Cardiac muscle cell (in vitro differentiated cells and primary cell): Measurements from ENCODE around the gene PACSIN2. TPM values are rescaled to one million over a fixed set of nuclear protein-coding genes. Genes with fewer than 3 reads are reported as not detected.
"Not testable (repeated sequence)": the region's sequence is repeated elsewhere in the genome, so short reads cannot be mapped to it uniquely, and the experiment has no call there.

Experiments used
- DNase-seq, 2 donors: peaks; one replicate each; pipeline versions ENCODE4 v3.0.0 to v3.0.0-alpha.2; 2010 to 2017; ENCODE audit warnings: low read depth in 1 of 2, low spot score in 1 of 2
- H3K27ac ChIP-seq: fragments of 200-600 bp; sonication (generic); 2 replicates; pipeline ENCODE4 v1.5.1; 2016
- H3K27me3 ChIP-seq: fragments of 200-600 bp; sonication (generic); 2 replicates; pipeline ENCODE4 v1.6.0; 2016; ENCODE audit warnings: control low read depth
- H3K36me3 ChIP-seq: fragments of 200-600 bp; sonication (generic); 2 replicates; pipeline ENCODE4 v1.5.1; 2016; ENCODE audit warnings: control low read depth
- H3K4me1 ChIP-seq: fragments of 200-600 bp; sonication (generic); 2 replicates; pipeline ENCODE4 v1.8.1; 2017; ENCODE audit warnings: low read depth, mild to moderate bottlenecking, mixed run types
- H3K4me3 ChIP-seq: fragments of 200-600 bp; sonication (generic); 2 replicates; pipeline ENCODE4 v1.5.1; 2016; ENCODE audit warnings: mild to moderate bottlenecking
- H3K9me3 ChIP-seq: fragments of 200-600 bp; sonication (generic); 2 replicates; pipeline ENCODE4 v1.5.1; 2017; ENCODE audit warnings: low read depth, mild to moderate bottlenecking, control low read depth
- polyA plus RNA-seq: library from polyadenylated mRNA; unstranded; fragments of >200 nt; fragmentation: Nextera tagmentation; extraction: Ambion mirVana; gene quantifications from 2 replicates; pipeline ENCODE4 v1.2.1, GENCODE V29; 2016
- total RNA-seq: library from RNA; depleted of rRNA; stranded (reverse); fragments of >200 nt; gene quantifications from 2 replicates; pipeline ENCODE4 v1.2.3, GENCODE V29; 2016
- TF ChIP-seq, protein P1 (sequence below): IDR thresholded peaks from 2 replicates; pipeline ENCODE4 v1.5.1; 2012; ENCODE audit warnings: low read depth, mild to moderate bottlenecking, low read length

PACSIN2 gene
- total and polyA plus RNA-seq, 2 experiments from 2014 or later = 67.7 to 70.5 TPM

DNA sequence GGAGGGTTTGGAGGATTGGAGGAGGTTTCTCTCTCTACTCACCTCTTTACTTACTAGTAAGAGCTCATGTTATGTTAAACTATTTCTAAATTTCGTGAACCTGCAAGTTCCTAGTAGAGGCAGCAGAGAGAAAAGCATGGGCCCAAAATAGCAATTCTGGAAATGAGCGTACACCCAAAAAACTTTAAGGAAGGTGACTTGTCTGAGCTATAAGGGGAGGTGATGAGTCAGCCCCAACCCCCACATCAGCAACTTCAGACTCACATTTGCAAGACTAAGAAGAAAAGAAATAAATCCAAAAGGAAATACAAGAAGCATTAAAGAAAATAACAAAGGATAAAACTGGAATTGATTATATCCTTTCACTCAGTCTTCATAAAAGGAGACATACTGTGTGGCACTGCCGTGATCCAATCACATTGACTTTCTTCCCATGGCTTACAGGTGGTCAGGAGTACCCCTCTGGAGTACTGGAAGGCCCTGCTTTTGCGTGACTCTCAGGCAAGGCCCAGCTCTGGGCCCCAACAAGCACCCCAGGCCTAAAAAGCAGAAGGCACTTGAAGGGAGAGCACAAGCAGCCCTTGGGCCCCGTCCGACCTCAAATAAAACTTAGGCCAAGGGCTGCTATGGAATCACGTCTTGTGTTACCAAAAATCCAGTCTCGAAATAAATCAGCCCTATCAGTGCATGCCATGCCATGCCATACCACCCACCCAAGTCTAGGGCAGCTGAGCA, 14.3 kb downstream of the PACSIN2 start:
- TF ChIP-seq, protein P1, sequence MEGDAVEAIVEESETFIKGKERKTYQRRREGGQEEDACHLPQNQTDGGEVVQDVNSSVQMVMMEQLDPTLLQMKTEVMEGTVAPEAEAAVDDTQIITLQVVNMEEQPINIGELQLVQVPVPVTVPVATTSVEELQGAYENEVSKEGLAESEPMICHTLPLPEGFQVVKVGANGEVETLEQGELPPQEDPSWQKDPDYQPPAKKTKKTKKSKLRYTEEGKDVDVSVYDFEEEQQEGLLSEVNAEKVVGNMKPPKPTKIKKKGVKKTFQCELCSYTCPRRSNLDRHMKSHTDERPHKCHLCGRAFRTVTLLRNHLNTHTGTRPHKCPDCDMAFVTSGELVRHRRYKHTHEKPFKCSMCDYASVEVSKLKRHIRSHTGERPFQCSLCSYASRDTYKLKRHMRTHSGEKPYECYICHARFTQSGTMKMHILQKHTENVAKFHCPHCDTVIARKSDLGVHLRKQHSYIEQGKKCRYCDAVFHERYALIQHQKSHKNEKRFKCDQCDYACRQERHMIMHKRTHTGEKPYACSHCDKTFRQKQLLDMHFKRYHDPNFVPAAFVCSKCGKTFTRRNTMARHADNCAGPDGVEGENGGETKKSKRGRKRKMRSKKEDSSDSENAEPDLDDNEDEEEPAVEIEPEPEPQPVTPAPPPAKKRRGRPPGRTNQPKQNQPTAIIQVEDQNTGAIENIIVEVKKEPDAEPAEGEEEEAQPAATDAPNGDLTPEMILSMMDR = no peak
- Histone ChIP-seq H3K4me3 (no peak overlapping the region), H3K27ac (no peak overlapping the region), H3K4me1 (peaks cover 32% of the 10 kb centered on the region), H3K36me3 (no peaks in the 10 kb centered on the region), H3K27me3 (no peaks in the 10 kb centered on the region), H3K9me3 (no peaks in the 10 kb centered on the region)
- DNase-seq = peak in 1 of 2 donors; percentile 40

- Histone ChIP-seq H3K4me1 (peaks cover 30% of the 10 kb centered on the region), H3K36me3 (no peaks in the 10 kb centered on the region), H3K27me3 (no peaks in the 10 kb centered on the region), H3K4me3 (no peak overlapping the region), H3K9me3 (no peaks in the 10 kb centered on the region), H3K27ac (no peak overlapping the region)
- TF ChIP-seq, protein P1 = no peak
- no peak for DNase-seq
Measured at GRCh38 chr22:42997582-42998090, 17.3 kb downstream of the PACSIN2 start.

DNA sequence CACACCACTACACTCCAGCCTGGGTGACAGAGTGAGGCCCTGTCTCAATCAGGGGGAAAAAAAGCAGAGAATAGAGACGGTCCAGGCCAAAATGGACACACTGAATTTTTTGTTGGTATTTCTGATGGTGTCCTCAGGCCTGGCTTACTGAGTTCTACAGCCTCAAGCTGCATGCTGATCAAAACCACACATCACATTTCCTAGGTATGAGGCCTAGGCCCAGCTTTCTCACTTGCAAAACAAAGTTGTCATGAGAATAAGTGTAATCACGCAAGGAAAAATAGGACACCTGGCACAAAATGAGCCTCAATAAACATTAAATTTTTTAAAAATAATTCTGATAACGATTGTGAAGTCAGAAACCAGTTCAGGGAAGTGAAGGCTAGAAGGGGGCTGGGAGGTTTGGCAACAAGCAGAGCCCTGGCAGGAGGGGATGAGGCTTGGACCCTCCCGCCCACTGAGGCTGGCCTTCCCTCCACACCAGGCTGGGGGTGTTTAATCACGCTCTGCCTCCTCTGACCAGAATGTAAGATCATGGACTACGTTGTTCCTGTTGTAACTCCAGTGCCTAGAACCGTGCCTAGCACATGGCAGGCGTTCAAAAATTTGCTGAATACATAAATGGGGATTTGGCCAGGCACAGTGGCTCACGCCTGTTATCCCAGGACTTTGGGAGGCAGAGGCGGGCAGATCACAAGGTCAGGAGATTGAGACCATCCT, 18.1 kb downstream of the PACSIN2 start:
- H3K4me3 ChIP-seq = no peak overlapping the region
- peak in 1 of 2 donors; percentile 93 for DNase-seq
- H3K36me3 ChIP-seq = no peaks in the 10 kb centered on the region
- peaks cover 22% of the 10 kb centered on the region for H3K4me1 ChIP-seq
- no peak overlapping the region for H3K27ac ChIP-seq
- no peaks in the 10 kb centered on the region for H3K9me3 ChIP-seq
- H3K27me3 ChIP-seq = no peaks in the 10 kb centered on the region
- TF ChIP-seq, protein P1 = no peak

GRCh38 chr22:42995654-42996053, 19.3 kb downstream of the PACSIN2 start:
- Histone ChIP-seq H3K4me1 (peaks cover 23% of the 10 kb centered on the region), H3K27ac (peak overlapping the region; percentile 87)
- H3K9me3 ChIP-seq, H3K36me3 ChIP-seq, H3K4me3 ChIP-seq, H3K27me3 ChIP-seq, DNase-seq: not testable (repeated sequence)

DNA sequence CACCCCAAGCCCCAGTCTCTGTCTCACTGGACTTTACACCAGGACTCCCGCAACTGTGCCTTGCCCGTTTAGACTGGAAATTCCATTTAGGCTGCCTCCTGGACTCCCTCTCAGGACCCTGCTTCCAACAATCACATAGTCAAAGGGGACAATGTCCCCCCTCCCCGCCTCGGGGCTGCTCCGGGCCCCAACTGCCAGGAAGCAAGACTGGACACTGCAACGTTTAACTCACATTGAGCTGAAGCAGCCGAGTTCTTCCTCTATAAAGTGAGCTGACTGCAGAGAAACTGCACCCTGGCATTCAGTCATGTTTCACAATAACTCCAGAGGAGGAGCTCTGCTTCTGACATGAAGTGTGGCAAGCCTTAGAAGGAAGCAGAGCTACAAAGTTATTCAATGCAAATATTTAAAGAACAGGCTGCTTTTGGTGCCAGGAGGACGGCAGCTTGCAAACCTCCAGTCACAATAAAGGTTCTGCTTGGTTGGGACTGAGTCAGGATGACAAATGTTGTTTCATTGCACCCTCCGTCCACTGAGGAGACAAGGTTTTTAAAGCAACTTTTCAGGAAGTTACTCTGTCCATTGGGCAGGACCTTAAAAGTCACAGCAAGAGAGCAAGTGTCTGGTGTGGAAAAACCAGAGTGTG, 19.9 kb downstream of the PACSIN2 start:
- Histone ChIP-seq H3K4me1 (peaks cover 22% of the 10 kb centered on the region), H3K36me3 (no peaks in the 10 kb centered on the region), H3K27me3 (no peaks in the 10 kb centered on the region), H3K27ac (peak overlapping the region; percentile 87), H3K4me3 (no peak overlapping the region), H3K9me3 (no peaks in the 10 kb centered on the region)
- TF ChIP-seq, protein P1 = no peak
- DNase-seq = peak; percentile 37 to 96
